Ovary (tissue), 9 donors: ENCODE measurements around the gene LARGE1. TPM values are rescaled to one million over a fixed set of nuclear protein-coding genes. Genes with fewer than 3 reads are reported as not detected.

Experiments used
- DNase-seq, 5 donors: peaks; one replicate each; pipeline ENCODE4 v3.0.0-alpha.2; 2019 to 2020
- H3K27ac ChIP-seq, 2 donors: fragments of 200-600 bp; one replicate each; pipeline versions ENCODE4 v1.5.1 to v1.8.0; 2019 to 2022
- H3K27me3 ChIP-seq: fragments of 200-600 bp; one replicate; pipeline ENCODE4 v1.8.0; 2022
- H3K36me3 ChIP-seq: fragments of 200-600 bp; sonication (generic); one replicate; pipeline ENCODE4 v1.5.1; 2019
- H3K4me1 ChIP-seq: one replicate; pipeline ENCODE4 v1.8.1; 2013; ENCODE audit warnings: mild to moderate bottlenecking, moderate library complexity; ENCODE audit not compliant: insufficient read depth
- H3K4me3 ChIP-seq: fragments of 200-600 bp; sonication (generic); one replicate; pipeline ENCODE4 v1.5.1; 2017
- H3K9me3 ChIP-seq, 2 donors: fragments of 200-600 bp in 1 of 2; sonication (generic) in 1 of 2; one replicate each; pipeline versions ENCODE4 v1.5.1 to v1.8.1; 2013 to 2019; ENCODE audit warnings: mild to moderate bottlenecking in 1 of 2, moderate library complexity in 1 of 2
- CTCF ChIP-seq, 3 donors: fragments of 450-650 bp in 2 of 3; fragments of 200-600 bp in 1 of 3; IDR thresholded peaks; one replicate each; pipeline versions ENCODE4 v1.5.1 to v1.8.0; 2016 to 2022; ENCODE audit warnings: antibody characterized with exemption in 3 of 3, mild to moderate bottlenecking in 1 of 3
- EP300 ChIP-seq: sonication (generic); formaldehyde crosslinking; IDR thresholded peaks from one replicate; pipeline ENCODE4 v1.6.1; 2017; ENCODE audit warnings: antibody characterized with exemption
- POLR2A ChIP-seq: fragments of 450-650 bp; IDR thresholded peaks from one replicate; pipeline ENCODE4 v1.6.1; 2017; ENCODE audit warnings: antibody characterized with exemption, mild to moderate bottlenecking, moderate library complexity
- WGBS, 3 donors: extraction: QIAGEN DNeasy Blood & Tissue Kit in 1 of 3; methylation state at CpG; one replicate each; pipeline versions ENCODE4 v1.1.5 to v1.1.7; 2013 to 2017; 5-methylcytosine and 5-hydroxymethylcytosine counted together
- intact Hi-C, 4 donors: fragments of 100-400 bp; cut with DNase I; formaldehyde crosslinking; loops; one replicate each; pipeline versions ENCODE4 v1.11.0 to v1.15.1; 2022 to 2023
- polyA plus RNA-seq, 2 donors: library from polyadenylated mRNA; stranded (reverse); fragments of 200-250 nt in 1 of 2; fragments of 350-450 nt in 1 of 2; fragmentation: Illumina TruSeq in 1 of 2; extraction: RNeasy Lipid Tissue Mini Kit (QIAGEN cat#74804) in 1 of 2; gene quantifications; one replicate each; pipeline ENCODE4 v1.2.3, GENCODE V29; 2013 to 2014
- total RNA-seq, 7 donors: library from RNA; depleted of rRNA in 2 of 7; stranded (reverse); fragments of >200 nt in 2 of 7; fragmentation: NEBNext Ultra II Directional in 3 of 7; extraction: Animal tissue kit (Norgen Biotek cat#: 25700) in 3 of 7; gene quantifications; one replicate each; pipeline versions ENCODE4 v1.1.0 to v1.2.4, GENCODE V29; 2016 to 2023
- donor health status: DM: no; HTN: no; CAD: no; lungs with moderate emphysema.
- donor health status: DM: no; HTN: no; CAD: no.
- donor health status: Bipolar disorder and iron deficiency.
- donor health status: DM: yes; HTN: yes; CAD: no.
- donor health status: DM: no; HTN: no; CAD: no.
- donor health status: DM: yes; HTN: yes; CAD: no.

The LARGE1 gene
- total and polyA plus RNA-seq, 9 donors, result 13.4 to 67.6 (median 36.8) TPM

GRCh38 chr22:33772745-33773144 lies 147.5 kb downstream of the LARGE1 start:
- H3K4me1 ChIP-seq, result peaks cover 6% of the 10 kb centered on the region
- TF ChIP-seq CTCF (IDR thresholded peaks at IDR 0.05), result no peak
- no peak for TF ChIP-seq EP300
- TF ChIP-seq POLR2A, result no peak
- H3K9me3 ChIP-seq, result no peaks in the 10 kb centered on the region
- H3K27me3 ChIP-seq, result no peaks in the 10 kb centered on the region
- DNase-seq, result no peak
- intact Hi-C loops, result loop anchor here in 1 of 4 donors (5.0 kb wide), 1 partner anchor 150 kb away; the partner anchor contains the start of gene LARGE1
- H3K36me3 ChIP-seq, result no peaks in the 10 kb centered on the region
- no peak overlapping the region for H3K27ac ChIP-seq
- H3K4me3 ChIP-seq, result no peak overlapping the region
- WGBS, 3 donors, result 78 to 87% (median 84%) methylated on average over 6 of the region's 6 CpGs

- Histone ChIP-seq H3K9me3 (no peaks in the 10 kb centered on the region), H3K4me1 (peaks cover 3% of the 10 kb centered on the region), H3K27me3 (no peaks in the 10 kb centered on the region), H3K4me3 (no peak overlapping the region), H3K27ac (no peak overlapping the region), H3K36me3 (no peaks in the 10 kb centered on the region)
- 91 to 95% (median 93%) methylated on average over 4 of the region's 4 CpGs for WGBS, 3 donors
- no peak for DNase-seq
- TF ChIP-seq CTCF (IDR thresholded peaks at IDR 0.05), result no peak
- TF ChIP-seq EP300, result no peak
- no peak for TF ChIP-seq POLR2A
- intact Hi-C loops, result loop anchor here in 1 of 4 donors (5.0 kb wide), 1 partner anchor 151 kb away; the partner anchor contains the start of gene LARGE1
These were observed 149.1 kb downstream of the LARGE1 start for GRCh38 chr22:33771136-33771535.

- H3K36me3 ChIP-seq, result no peaks in the 10 kb centered on the region
- no peak for DNase-seq
- no peak overlapping the region for H3K27ac ChIP-seq
- intact Hi-C loops, result loop anchor here in 1 of 4 donors (5.0 kb wide), 1 partner anchor 152 kb away; the partner anchor contains the start of gene LARGE1
- peaks cover 1% of the 10 kb centered on the region for H3K4me1 ChIP-seq
- WGBS, 3 donors, result 83 to 88% (median 87%) methylated on average over 3 of the region's 3 CpGs
- no peaks in the 10 kb centered on the region for H3K27me3 ChIP-seq
- no peak overlapping the region for H3K4me3 ChIP-seq
- no peaks in the 10 kb centered on the region for H3K9me3 ChIP-seq
- TF ChIP-seq EP300 (no peak), CTCF (IDR thresholded peaks at IDR 0.05) (no peak), POLR2A (no peak)
These were observed 149.6 kb downstream of the LARGE1 start for GRCh38 chr22:33770723-33771122.

- H3K9me3 ChIP-seq, result no peaks in the 10 kb centered on the region
- intact Hi-C loops, result no loop called here
- 86 to 89% (median 86%) methylated on average over 7 of the region's 7 CpGs for WGBS, 3 donors
- H3K27me3 ChIP-seq, result no peaks in the 10 kb centered on the region
- no peak for DNase-seq
- H3K36me3 ChIP-seq, result no peaks in the 10 kb centered on the region
- H3K4me1 ChIP-seq, result peaks cover 3% of the 10 kb centered on the region
- TF ChIP-seq CTCF (IDR thresholded peaks at IDR 0.05), result no peak
- no peak for TF ChIP-seq POLR2A
- H3K4me3 ChIP-seq, result no peak overlapping the region
- no peak overlapping the region for H3K27ac ChIP-seq
These were observed 154.2 kb downstream of the LARGE1 start for GRCh38 chr22:33766091-33766490.
